DMS153 (cell line): Measurements from ENCODE around the gene OR52J3.
"Not testable (repeated sequence)": the region's sequence is repeated elsewhere in the genome, so short reads cannot be mapped to it uniquely, and the experiment has no call there.

ENCODE experiments used
- DNase-seq: peaks from one replicate; lab custom pipeline; 2025; lab: John Stamatoyannopoulos, UW

The OR52J3 gene

GRCh38 chr11:5046226-5046625 is at the start of gene OR52J3:
Gene OR52J3, plus strand, starts transcription at chr11:5046526. Its CDS starts 0 bp downstream, at chr11:5046526.
- DNase-seq, result no peak

GRCh38 chr11:5004424-5005274 is 41.7 kb upstream of the OR52J3 start:
- peak; percentile 56 for DNase-seq

- no peak for DNase-seq
These were observed 38.8 kb upstream of the OR52J3 start for GRCh38 chr11:5007561-5007960.

- DNase-seq, result no peak
These were observed 35.1 kb upstream of the OR52J3 start for GRCh38 chr11:5011254-5011653.

GRCh38 chr11:5013012-5013411 is 33.3 kb upstream of the OR52J3 start:
- no peak for DNase-seq

GRCh38 chr11:5021996-5022395 is 24.3 kb upstream of the OR52J3 start:
- no peak for DNase-seq

GRCh38 chr11:5036669-5037068 is 9.7 kb upstream of the OR52J3 start:
- DNase-seq, result no peak

GRCh38 chr11:5037926-5038325 is 8.4 kb upstream of the OR52J3 start:
- DNase-seq, result no peak

- no peak for DNase-seq
These were observed 8.0 kb upstream of the OR52J3 start for GRCh38 chr11:5038341-5038740.

- no peak for DNase-seq
These were observed 5.5 kb upstream of the OR52J3 start for GRCh38 chr11:5040876-5041275.

GRCh38 chr11:5042091-5042490 is 4.2 kb upstream of the OR52J3 start:
- no peak for DNase-seq

- DNase-seq, result no peak
These were observed 2.9 kb upstream of the OR52J3 start for GRCh38 chr11:5043380-5043779.

- DNase-seq, result no peak
These were observed 516 bp downstream of the OR52J3 start for GRCh38 chr11:5046754-5047330.

- not testable (repeated sequence) for DNase-seq
These were observed 12.4 kb downstream of the OR52J3 start for GRCh38 chr11:5058679-5059078.

- no peak for DNase-seq
These were observed 13.1 kb downstream of the OR52J3 start, which contains the start of gene OR52E2 for GRCh38 chr11:5059391-5059790. Gene OR52E2, minus strand, starts transcription at chr11:5059627. Its CDS starts 0 bp downstream, at chr11:5059627.

- DNase-seq, result no peak
These were observed 18.7 kb downstream of the OR52J3 start for GRCh38 chr11:5065027-5065426.

GRCh38 chr11:5069272-5069671 is 22.9 kb downstream of the OR52J3 start, which contains the start of gene OR52E1:
Gene OR52E1, plus strand, starts transcription at chr11:5069572.
- DNase-seq, result no peak

- DNase-seq, result no peak
These were observed 25.5 kb downstream of the OR52J3 start for GRCh38 chr11:5071799-5072198.

- no peak for DNase-seq
These were observed 35.1 kb downstream of the OR52J3 start for GRCh38 chr11:5081405-5081804.

GRCh38 chr11:5083602-5084001 is 37.3 kb downstream of the OR52J3 start:
- no peak for DNase-seq

- DNase-seq, result no peak
These were observed 42.2 kb downstream of the OR52J3 start for GRCh38 chr11:5088556-5088955.

- DNase-seq, result no peak
These were observed 44.3 kb downstream of the OR52J3 start for GRCh38 chr11:5090668-5091067.

- no peak for DNase-seq
These were observed 46.7 kb downstream of the OR52J3 start for GRCh38 chr11:5092821-5093585.
